H9 (cell line): ENCODE results near the gene TMEM239. TPM values are rescaled to one million over a fixed set of nuclear protein-coding genes. Genes with fewer than 3 reads are reported as not detected.

Experiments used
- DNase-seq: peaks from one replicate; pipeline ENCODE4 v3.0.0-alpha.2; 2017
- H2AFZ ChIP-seq: one replicate; pipeline ENCODE4 v1.6.1; 2013; ENCODE audit warnings: mild to moderate bottlenecking, low read length, control low read depth, moderate library complexity
- H2AK5ac ChIP-seq: 2 replicates; pipeline ENCODE4 v1.6.1; 2013; ENCODE audit warnings: low read length, control low read depth, mixed read lengths; ENCODE audit not compliant: insufficient read length
- H2BK120ac ChIP-seq: one replicate; pipeline ENCODE4 v1.6.1; 2013; ENCODE audit warnings: low read depth, mild to moderate bottlenecking, low read length, control low read depth, inconsistent platforms; ENCODE audit not compliant: poor library complexity, severe bottlenecking
- H2BK12ac ChIP-seq: 2 replicates; pipeline ENCODE4 v1.6.1; 2013; ENCODE audit warnings: low read length, control low read depth, mixed read lengths, low read depth; ENCODE audit not compliant: insufficient read length
- H2BK15ac ChIP-seq: 2 replicates; pipeline ENCODE4 v1.6.1; 2013; ENCODE audit warnings: low read depth, low read length, control low read depth
- H2BK20ac ChIP-seq: one replicate; pipeline ENCODE4 v1.6.1; 2013; ENCODE audit warnings: low read depth, mild to moderate bottlenecking, low read length, control low read depth, inconsistent platforms; ENCODE audit not compliant: poor library complexity, severe bottlenecking
- H2BK5ac ChIP-seq: 2 replicates; pipeline ENCODE4 v1.6.1; 2013; ENCODE audit warnings: low read length, control low read depth, mixed read lengths; ENCODE audit not compliant: insufficient read length
- H3K14ac ChIP-seq: 2 replicates; pipeline ENCODE4 v1.6.1; 2013; ENCODE audit warnings: low read length, control low read depth; ENCODE audit not compliant: insufficient read depth
- H3K18ac ChIP-seq: 2 replicates; pipeline ENCODE4 v1.6.1; 2013; ENCODE audit warnings: low read depth, mild to moderate bottlenecking, mixed read lengths, low read length, control low read depth; ENCODE audit not compliant: insufficient read length
- H3K23ac ChIP-seq: 2 replicates; pipeline ENCODE4 v1.6.1; 2013; ENCODE audit warnings: low read length, control low read depth, mixed read lengths, low read depth; ENCODE audit not compliant: insufficient read length
- H3K23me2 ChIP-seq: 2 replicates; pipeline ENCODE4 v1.6.1; 2013; ENCODE audit warnings: low read depth, mild to moderate bottlenecking, mixed read lengths, low read length, control low read depth; ENCODE audit not compliant: insufficient read length, poor library complexity, severe bottlenecking
- H3K27ac ChIP-seq: 2 replicates; pipeline ENCODE4 v1.5.1; 2013; ENCODE audit warnings: low read length, control low read depth, mixed read lengths, low read depth; ENCODE audit not compliant: insufficient read length
- H3K27me3 ChIP-seq: 2 replicates; pipeline ENCODE4 v1.6.1; 2013; ENCODE audit warnings: low read length, control low read depth, inconsistent platforms; ENCODE audit not compliant: insufficient read depth
- H3K4ac ChIP-seq: 2 replicates; pipeline ENCODE4 v1.6.1; 2013; ENCODE audit warnings: low read depth, mild to moderate bottlenecking, control low read depth, inconsistent platforms, low read length, moderate library complexity
- H3K4me1 ChIP-seq: 2 replicates; pipeline ENCODE4 v1.6.1; 2013; ENCODE audit warnings: low read length, control low read depth, inconsistent platforms; ENCODE audit not compliant: insufficient read depth
- H3K4me2 ChIP-seq: 2 replicates; pipeline ENCODE4 v1.6.1; 2013; ENCODE audit warnings: low read length, control low read depth, mixed read lengths; ENCODE audit not compliant: insufficient read length, insufficient read depth
- H3K56ac ChIP-seq: 2 replicates; pipeline ENCODE4 v1.6.1; 2013; ENCODE audit warnings: low read depth, mild to moderate bottlenecking, mixed read lengths, low read length, control low read depth; ENCODE audit not compliant: insufficient read length
- H3K79me1 ChIP-seq: 2 replicates; pipeline ENCODE4 v1.6.1; 2013; ENCODE audit warnings: low read depth, mild to moderate bottlenecking, moderate library complexity, low read length, control low read depth, inconsistent platforms; ENCODE audit not compliant: insufficient read depth, poor library complexity, severe bottlenecking
- H3K79me2 ChIP-seq: 2 replicates; pipeline ENCODE4 v1.6.1; 2013; ENCODE audit warnings: low read length, control low read depth, inconsistent platforms; ENCODE audit not compliant: insufficient read depth
- H3K9ac ChIP-seq: 2 replicates; pipeline ENCODE4 v1.6.1; 2013; ENCODE audit warnings: low read length, control low read depth, mixed read lengths; ENCODE audit not compliant: insufficient read length; ENCODE audit errors: extremely low read depth
- H3K9me3 ChIP-seq: one replicate; pipeline ENCODE4 v1.6.1; 2013; ENCODE audit warnings: low read depth, low read length, inconsistent platforms; ENCODE audit not compliant: control insufficient read depth
- H3T11ph ChIP-seq: one replicate; pipeline ENCODE4 v1.6.1; 2013; ENCODE audit warnings: mild to moderate bottlenecking, low read length, control low read depth, inconsistent platforms
- H4K20me1 ChIP-seq: one replicate; pipeline ENCODE4 v1.6.1; 2013; ENCODE audit not compliant: control insufficient read depth, insufficient read length, insufficient read depth
- H4K5ac ChIP-seq: 2 replicates; pipeline ENCODE4 v1.6.1; 2013; ENCODE audit warnings: low read depth, mild to moderate bottlenecking, mixed read lengths, low read length, control low read depth; ENCODE audit not compliant: insufficient read length
- H4K8ac ChIP-seq: replicated peaks from 2 replicates; pipeline ENCODE4 v1.6.1; 2013; ENCODE audit warnings: low read length, control low read depth, mixed read lengths, low read depth; ENCODE audit not compliant: insufficient read length
- H4K91ac ChIP-seq: 2 replicates; pipeline ENCODE4 v1.6.1; 2013; ENCODE audit warnings: low read depth, mild to moderate bottlenecking, moderate library complexity, mixed read lengths, low read length, control low read depth; ENCODE audit not compliant: insufficient read length
- H3K27ac Mint-ChIP-seq, 3 experiments: 2 replicates in 2 of 3; 3 replicates in 1 of 3; pipeline ENCODE4 v1.8.0; 2020 to 2021; ENCODE audit warnings: mixed read lengths in 3 of 3, mild to moderate bottlenecking in 1 of 3, moderate library complexity in 1 of 3
- H3K27me3 Mint-ChIP-seq: 2 replicates; pipeline ENCODE4 v1.8.0; 2021; ENCODE audit warnings: low read depth, mild to moderate bottlenecking, moderate library complexity, mixed read lengths
- H3K36me3 Mint-ChIP-seq, 3 experiments: 2 replicates in 2 of 3; 3 replicates in 1 of 3; pipeline ENCODE4 v1.8.0; 2020 to 2021; ENCODE audit warnings: low read depth in 3 of 3, mixed read lengths in 3 of 3; ENCODE audit not compliant: insufficient read depth in 1 of 3
- H3K4me1 Mint-ChIP-seq, 2 experiments: 2 replicates each; pipeline ENCODE4 v1.8.0; 2020; ENCODE audit warnings: mixed read lengths in 2 of 2
- H3K4me3 Mint-ChIP-seq, 2 experiments: 2 replicates in 1 of 2; 3 replicates in 1 of 2; pipeline ENCODE4 v1.8.0; 2020 to 2021; ENCODE audit warnings: mild to moderate bottlenecking in 2 of 2, mixed read lengths in 2 of 2, moderate library complexity in 1 of 2
- H3K9me3 Mint-ChIP-seq, 2 experiments: 2 replicates in 1 of 2; 3 replicates in 1 of 2; pipeline ENCODE4 v1.8.0; 2020; ENCODE audit warnings: mild to moderate bottlenecking in 2 of 2, mixed read lengths in 2 of 2, moderate library complexity in 1 of 2
- CTCF ChIP-seq: fragments of 200-600 bp; sonication (generic); conservative IDR thresholded peaks from 3 replicates; pipeline ENCODE4 v1.8.0; 2021; ENCODE audit warnings: antibody characterized with exemption, mild to moderate bottlenecking
- WGBS: extraction: QIAGEN DNeasy Blood & Tissue Kit; methylation state at CpG from one replicate; pipeline ENCODE4 v1.1.7; 2013; ENCODE audit warnings: missing lambda C conversion rate, low lambda C conversion rate, mixed read lengths; ENCODE audit not compliant: insufficient read length; ENCODE audit errors: extremely low coverage; 5-methylcytosine and 5-hydroxymethylcytosine counted together
- total RNA-seq: library from RNA; stranded (reverse); gene quantifications from 2 replicates; pipeline ENCODE4 v1.2.1, GENCODE V29; 2021

The TMEM239 gene
- total RNA-seq, 1 experiment from 2014 or later = not detected

GRCh38 chr20:2820896-2821869 lies 5.0 kb downstream of the TMEM239 start:
- no peak overlapping the region for H2BK12ac ChIP-seq
- no peak overlapping the region for H4K8ac ChIP-seq
- H3K4me2 ChIP-seq = peak overlapping the region; percentile 29
- H3K9ac ChIP-seq = no peak overlapping the region
- no peak overlapping the region for H4K91ac ChIP-seq
- no peak overlapping the region for H2BK120ac ChIP-seq
- TF ChIP-seq CTCF = no peak
- H3K23me2 ChIP-seq = peaks cover 6% of the 10 kb centered on the region
- H3K9me3 ChIP-seq = no peaks in the 10 kb centered on the region
- no peak overlapping the region for H3K27ac Mint-ChIP-seq
- H3K27me3 ChIP-seq = peaks cover 9% of the 10 kb centered on the region; the same call in 1 of the 2 replicates
- H3K14ac ChIP-seq = 0 out of 2 replicates have a peak overlapping the region, but pooled peaks have one; percentile 67
- H2BK5ac ChIP-seq = no peak overlapping the region
- no peak overlapping the region for H2BK20ac ChIP-seq
- peak overlapping the region in 1 of 2 experiments; percentile 62; a peak in 3 of 5 replicates for H3K4me3 Mint-ChIP-seq
- peaks cover 18 to 22% of the 10 kb centered on the region in 2 experiments for H3K4me1 Mint-ChIP-seq
- no peak overlapping the region for H3K56ac ChIP-seq
- H2BK15ac ChIP-seq = no peak overlapping the region
- no CpG with 5 or more reads among the region's 68 CpGs for WGBS
- no peak overlapping the region for H2AFZ ChIP-seq
- H3K9me3 Mint-ChIP-seq = 0 out of 5 replicates have a peak, but pooled peaks cover 0 to 2% of the 10 kb centered on the region in 2 experiments
- H4K5ac ChIP-seq = no peak overlapping the region
- DNase-seq = peak; percentile 70
- no peak overlapping the region for H3K27ac ChIP-seq
- no peaks in the 10 kb centered on the region for H4K20me1 ChIP-seq
- no peaks in the 10 kb centered on the region; a peak in 1 of 7 replicates for H3K36me3 Mint-ChIP-seq
- no peaks in the 10 kb centered on the region for H3K79me2 ChIP-seq
- no peak overlapping the region for H2AK5ac ChIP-seq
- no peaks in the 10 kb centered on the region for H3K4me1 ChIP-seq
- H3K23ac ChIP-seq = no peak overlapping the region
- H3K27me3 Mint-ChIP-seq = peaks cover 31% of the 10 kb centered on the region
- peak overlapping the region; percentile 78 for H3K18ac ChIP-seq
- no peak overlapping the region for H3T11ph ChIP-seq
- H3K4ac ChIP-seq = no peak overlapping the region
- no peaks in the 10 kb centered on the region for H3K79me1 ChIP-seq
